K562 (cell line): ENCODE results near the gene CDH20. TPM values are rescaled to one million over a fixed set of nuclear protein-coding genes. Genes with fewer than 3 reads are reported as not detected.

Experiments used
- ARID3A ChIP-seq: IDR thresholded peaks from 2 replicates; pipeline ENCODE4 v1.6.1; 2012; ENCODE audit warnings: low read depth, low read length, improper control_type of control experiment, borderline replicate concordance
- GTF3C2 ChIP-seq: IDR thresholded peaks from 3 replicates; pipeline ENCODE4 v1.6.1; 2011; ENCODE audit warnings: borderline replicate concordance, mild to moderate bottlenecking, moderate library complexity; ENCODE audit not compliant: insufficient read length; ENCODE audit errors: extremely low read depth
- HDAC1 ChIP-seq, 2 experiments: fragments of 450-650 bp; IDR thresholded peaks; 2 replicates each; pipeline ENCODE4 v1.6.1; 2016 to 2017; ENCODE audit warnings: inconsistent platforms in 1 of 2, mild to moderate bottlenecking in 1 of 2, moderate library complexity in 1 of 2
- NR2C1 ChIP-seq, 2 experiments: fragments of 450-650 bp; IDR thresholded peaks; 2 replicates each; pipeline ENCODE4 v1.6.1; 2017; ENCODE audit warnings: mild to moderate bottlenecking in 2 of 2, antibody characterized with exemption in 1 of 2, inconsistent platforms in 1 of 2, missing compliant biosample characterization in 1 of 2, missing genetic modification characterization in 1 of 2
- RBFOX2 ChIP-seq: fragments of 200-400 bp; formaldehyde crosslinking; IDR thresholded peaks from 2 replicates; pipeline ENCODE4 v1.6.1; 2017; ENCODE audit warnings: low read depth, mild to moderate bottlenecking, low read length, moderate library complexity
- ZNF23 ChIP-seq: fragments of 250-450 bp; sonication (Bioruptor Pico); IDR thresholded peaks from 2 replicates; pipeline ENCODE4 v1.4.0; 2020; ENCODE audit warnings: mild to moderate bottlenecking
- ZNF253 ChIP-seq: fragments of 250-450 bp; sonication (Bioruptor Pico); conservative IDR thresholded peaks from 2 replicates; pipeline ENCODE4 v1.6.1; 2021; ENCODE audit warnings: mild to moderate bottlenecking
- ZNF407 ChIP-seq: fragments of 450-650 bp; IDR thresholded peaks from 2 replicates; pipeline ENCODE4 v1.6.1; 2016; ENCODE audit warnings: low read depth
- ZNF695 ChIP-seq: fragments of 450-650 bp; formaldehyde crosslinking; IDR thresholded peaks from 2 replicates; pipeline ENCODE4 v1.4.0; 2020; ENCODE audit warnings: mild to moderate bottlenecking, moderate library complexity
- polyA plus RNA-seq, 8 experiments: library from polyadenylated mRNA; depleted of rRNA in 4 of 8; stranded (reverse) in 5 of 8; unstranded in 3 of 8; fragments of >200 nt; fragmentation: Nextera tagmentation in 2 of 8; fragmentation: Illumina TruSeq in 1 of 8; extraction: Ambion mirVana in 2 of 8; extraction: Trizol in 1 of 8; gene quantifications; 2 replicates each; pipeline versions ENCODE4 v1.2.1 to v1.2.3, GENCODE V29; 2011 to 2014; ENCODE audit warnings: inconsistent platforms in 1 of 8, missing spikeins in 1 of 8
- total RNA-seq, 7 experiments: library from RNA; depleted of rRNA in 6 of 7; stranded (reverse); fragments of >200 nt in 6 of 7; fragmentation: Illumina TruSeq in 2 of 7; extraction: Trizol in 2 of 7; gene quantifications; 2 replicates each; pipeline versions ENCODE4 v1.2.1 to v1.2.3, GENCODE V29; 2011 to 2021; ENCODE audit warnings: low replicate concordance in 1 of 7

Gene CDH20
- total and polyA plus RNA-seq, 9 of the 15 experiments (the other 6 are each of a cell fraction or from before 2014, with no cell fraction given): not detected

- TF ChIP-seq ZNF407: no peak
- no peak for TF ChIP-seq RBFOX2
- no peak for TF ChIP-seq ZNF695 (CRISPR knock-in tag)
- TF ChIP-seq ZNF23 (CRISPR knock-in tag): no peak
- TF ChIP-seq GTF3C2: no peak
- no peak for TF ChIP-seq HDAC1 (IDR thresholded peaks at IDR 0.05)
- TF ChIP-seq ARID3A: no peak
- no peak for TF ChIP-seq ZNF253 (CRISPR knock-in tag)
- no peak for TF ChIP-seq NR2C1 (IDR thresholded peaks at IDR 0.05)
- TF ChIP-seq NR2C1 (tag; IDR thresholded peaks at IDR 0.05): no peak
These were observed 95.0 kb downstream of the CDH20 start (continued) for GRCh38 chr18:61428266-61428665.
